Measurements from ENCODE around the gene UFSP1. TPM values are rescaled to one million over a fixed set of nuclear protein-coding genes. Genes with fewer than 3 reads are reported as not detected.

The UFSP1 gene
- polyA plus RNA-seq, 1 donor from 2014 or later, result 2.4 TPM

DNA sequence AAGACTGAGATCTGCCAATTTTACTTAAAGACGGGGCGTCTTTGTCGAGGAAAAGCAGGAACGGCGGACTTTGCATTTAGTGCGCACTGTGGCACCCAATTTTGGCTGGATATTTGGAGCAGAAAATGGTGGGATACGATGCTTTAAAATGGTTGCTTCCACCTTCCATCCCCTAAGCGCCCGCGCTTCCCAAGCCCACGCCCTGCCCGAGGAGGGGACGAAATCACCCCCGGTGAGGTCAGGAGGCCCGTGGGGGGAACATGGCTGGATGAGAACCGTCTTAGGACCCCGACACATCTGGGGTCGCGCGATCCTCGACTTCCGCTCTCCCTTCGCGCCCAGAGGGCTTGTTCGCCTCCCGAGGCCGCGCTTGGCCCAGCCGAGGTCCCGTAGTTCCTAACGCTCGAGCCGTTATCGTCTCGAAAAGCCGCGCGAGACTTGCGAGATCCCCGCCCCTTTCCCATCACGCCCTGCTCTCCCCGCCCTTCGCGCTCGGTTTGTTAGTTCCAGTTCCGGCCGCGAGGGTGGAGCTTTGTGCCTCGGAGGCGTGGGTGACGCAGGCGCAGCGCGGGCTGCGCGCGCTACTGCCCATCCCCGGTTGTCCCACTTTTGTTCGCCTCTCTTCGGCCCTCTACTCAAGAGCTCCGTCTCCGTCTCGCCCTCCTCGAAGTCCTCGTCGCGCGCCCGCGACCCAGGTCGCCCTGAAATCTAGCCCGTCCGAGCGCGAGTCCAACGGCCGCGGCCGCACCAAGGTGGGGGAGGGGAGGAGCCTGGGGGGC lies 14.7 kb downstream of the UFSP1 start, which contains the start of gene SRRT:
Gene SRRT, plus strand, starts transcription at position 527 of the 779 bp plus-strand sequence. CDS start 488 bp downstream, outside the sequence.
- Histone ChIP-seq H3K27ac (ENCODE audit: low read length) (peak within 1 kb of the TSS; percentile 99), H4K20me1 (ENCODE audit: insufficient read depth) (peaks cover 2% of the 10 kb centered on the region), H3K36me3 (ENCODE audit: insufficient read depth, low read length) (no peaks in the 10 kb centered on the region), H3K4me2 (ENCODE audit: low read length) (peak within 1 kb of the TSS; percentile 91), H2AFZ (ENCODE audit: low read depth, low read length) (peak within 1 kb of the TSS; percentile 99), H3K27me3 (ENCODE audit: insufficient read depth, low read depth, low read length) (no peaks in the 10 kb centered on the region), H3K9me2 (ENCODE audit: insufficient read depth, low read length) (no peaks in the 10 kb centered on the region), H3K9ac (ENCODE audit: low read length) (peak within 1 kb of the TSS; percentile 99), H3K4me3 (ENCODE audit: low read length) (peak within 1 kb of the TSS; percentile 95), H3K9me3 (ENCODE audit: low read length) (no peaks in the 10 kb centered on the region), H3F3A (ENCODE audit: insufficient read depth, low read length, poor library complexity, severe bottlenecking) (no peaks in the 10 kb centered on the region), H3K79me2 (replicated peaks; ENCODE audit: insufficient read depth, low read length) (peaks cover 48% of the 10 kb centered on the region)
- TF ChIP-seq TAF1 (IDR thresholded peaks at IDR 0.05; ENCODE audit: low read depth) (peak; percentile 84), RAD21 (conservative IDR thresholded peaks at IDR 0.05) (peak; percentile 14), MXI1 (conservative IDR thresholded peaks at IDR 0.05; ENCODE audit: poor library complexity, severe bottlenecking) (peak; percentile 83), SMC3 (conservative IDR thresholded peaks at IDR 0.05; ENCODE audit: poor library complexity) (peak; percentile 46), POLR2AphosphoS5 (IDR thresholded peaks at IDR 0.05) (peak; percentile 99), REST (IDR thresholded peaks at IDR 0.05; ENCODE audit: borderline replicate concordance) (peak; percentile 94), CTCF (IDR thresholded peaks at IDR 0.05; ENCODE audit: poor library complexity, severe bottlenecking) (peak; percentile 66), EZH2 (IDR thresholded peaks at IDR 0.05; ENCODE audit: borderline replicate concordance, insufficient read depth, low read length, poor library complexity, severe bottlenecking) (no peak), EP300 (conservative IDR thresholded peaks at IDR 0.05; ENCODE audit: poor library complexity, severe bottlenecking) (peak; percentile 76)

DNA sequence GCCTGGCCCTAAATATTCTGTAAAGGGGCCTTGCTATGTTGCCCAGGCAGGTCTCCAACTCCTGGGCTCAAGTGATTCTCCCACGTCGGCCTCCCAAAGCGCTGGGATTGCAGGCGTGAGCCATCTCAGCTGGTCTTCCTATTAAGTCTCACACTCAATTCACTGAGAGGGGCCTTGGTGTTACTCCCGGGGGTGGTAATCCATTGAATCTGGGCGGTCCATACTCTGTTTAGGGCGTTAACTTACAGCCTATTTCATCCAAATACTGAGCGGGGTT lies 15.3 kb downstream of the UFSP1 start:
- Histone ChIP-seq H3K9ac (ENCODE audit: low read length) (peak overlapping the region; percentile 99), H3K79me2 (replicated peaks; ENCODE audit: insufficient read depth, low read length) (peaks cover 42% of the 10 kb centered on the region), H3K27ac (ENCODE audit: low read length) (peak overlapping the region; percentile 99), H3K4me2 (ENCODE audit: low read length) (peak overlapping the region; percentile 91), H3F3A (ENCODE audit: insufficient read depth, low read length, poor library complexity, severe bottlenecking) (no peaks in the 10 kb centered on the region), H4K20me1 (ENCODE audit: insufficient read depth) (no peaks in the 10 kb centered on the region), H3K4me3 (ENCODE audit: low read length) (peak overlapping the region; percentile 95), H3K36me3 (ENCODE audit: insufficient read depth, low read length) (no peaks in the 10 kb centered on the region), H2AFZ (ENCODE audit: low read depth, low read length) (peak overlapping the region; percentile 99), H3K9me2 (ENCODE audit: insufficient read depth, low read length) (no peaks in the 10 kb centered on the region), H3K27me3 (ENCODE audit: insufficient read depth, low read depth, low read length) (no peaks in the 10 kb centered on the region), H3K9me3 (ENCODE audit: low read length) (no peaks in the 10 kb centered on the region)
- TF ChIP-seq MXI1 (conservative IDR thresholded peaks at IDR 0.05; ENCODE audit: poor library complexity, severe bottlenecking), result no peak
